Vein endothelial cell (primary cell): ENCODE measurements around the gene KCNQ1OT1. TPM values are rescaled to one million over a fixed set of nuclear protein-coding genes. Genes with fewer than 3 reads are reported as not detected.

ENCODE experiments used
- small RNA-seq: library from RNA; depleted of rRNA; stranded (forward); fragments of <200 nt; gene quantifications from one replicate; pipeline ENCODE3, GENCODE V24; 2012
- total RNA-seq: library from RNA; depleted of rRNA; stranded (reverse); fragments of >200 nt; gene quantifications from 2 replicates; pipeline ENCODE4 v1.2.3, GENCODE V29; 2012

Gene KCNQ1OT1
- 1.8 and 2.3 TPM in 2 replicates for total RNA-seq

GRCh38 chr11:2699531-2700414, at the start of gene KCNQ1OT1:
Gene KCNQ1OT1 (minus strand): TSS chr11:2699994.

Small RNA genes within 50 kb of the gene (small RNA-seq; reads per million reads assigned to genes)
- not detected for gene RF01947
- gene RF01948, result not detected
- not detected for gene RF01950

Other genes with a start within 250 kb of the KCNQ1OT1 start
- 5.6 and 8.2 TPM in 2 replicates for gene CDKN1C, start 185.8 kb upstream of the KCNQ1OT1 start, total RNA-seq
- gene PHLDA2, start 229.4 kb upstream of the KCNQ1OT1 start, total RNA-seq, result 7.2 and 8.8 TPM in 2 replicates